ENCODE data around the gene PPCS. TPM values are rescaled to one million over a fixed set of nuclear protein-coding genes. Genes with fewer than 3 reads are reported as not detected.

The PPCS gene
- total and polyA plus RNA-seq, 2 of the 4 experiments (the other 2 are of a cell fraction): 8.2 to 18.9 TPM

DNA sequence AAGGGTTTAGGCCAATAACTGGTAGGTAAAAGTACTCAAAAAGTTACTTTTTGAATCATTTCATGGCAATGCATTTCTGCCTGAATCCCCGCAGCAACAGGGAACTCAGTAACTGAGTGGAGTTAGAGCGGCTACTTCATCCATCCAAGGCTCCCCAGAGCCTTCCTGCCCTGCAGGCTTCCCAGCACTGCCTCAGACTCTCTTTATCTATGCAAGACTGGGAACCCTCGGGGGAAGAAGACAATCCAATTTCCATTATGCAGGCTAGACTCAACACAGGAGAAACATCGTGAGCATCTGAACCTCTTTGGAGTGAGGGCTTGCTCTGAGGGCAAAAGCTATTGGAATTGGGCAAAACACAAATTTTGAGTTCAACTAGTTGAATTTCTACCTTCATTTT is 23.6 kb upstream of the PPCS start:
- Histone ChIP-seq H2BK15ac (ENCODE audit: low read depth, low read length) (no peak overlapping the region), H3K36me3 (ENCODE audit: control insufficient read depth, insufficient read depth, low read length) (no peaks in the 10 kb centered on the region), H2BK20ac (ENCODE audit: low read depth, low read length) (no peak overlapping the region), H3K4me3 (ENCODE audit: insufficient read depth, low read depth, low read length) (no peak overlapping the region), H3K27me3 (ENCODE audit: control insufficient read depth, insufficient read depth, low read length) (peaks cover 7% of the 10 kb centered on the region), H3K4me2 (ENCODE audit: low read depth, low read length) (no peak overlapping the region), H3K18ac (ENCODE audit: low read depth, low read length) (no peak overlapping the region), H2AK5ac (ENCODE audit: low read depth, low read length) (no peak overlapping the region), H2BK5ac (ENCODE audit: low read depth, low read length, poor library complexity, severe bottlenecking) (no peak overlapping the region), H3K27ac (ENCODE audit: insufficient read depth, low read length) (no peak overlapping the region), H3K4ac (ENCODE audit: low read depth, low read length) (no peak overlapping the region), H3K4me1 (ENCODE audit: control insufficient read depth, insufficient read depth, low read length) (no peaks in the 10 kb centered on the region), H3K56ac (ENCODE audit: extremely low read depth, insufficient read depth, low read length) (no peak overlapping the region), H3K9me3 (ENCODE audit: control insufficient read depth, insufficient read depth, low read length) (no peaks in the 10 kb centered on the region), H2AFZ (replicated peaks; ENCODE audit: low read length, poor library complexity) (no peak overlapping the region), H3K23ac (ENCODE audit: low read depth, low read length) (no peak overlapping the region), H2AK9ac (replicated peaks; ENCODE audit: low read depth, low read length, poor library complexity) (no peak overlapping the region), H3K9me1 (ENCODE audit: insufficient read depth, low read length) (no peaks in the 10 kb centered on the region), H2BK120ac (ENCODE audit: low read depth, low read length) (no peak overlapping the region), H4K8ac (ENCODE audit: low read depth in 2 of 2, low read length in 2 of 2) (no peak overlapping the region), H3K14ac (replicated peaks; ENCODE audit: low read depth, low read length) (no peak overlapping the region), H4K5ac (ENCODE audit: low read depth, low read length) (no peak overlapping the region), H3K9ac (ENCODE audit: low read depth, low read length) (no peak overlapping the region), H3K79me1 (ENCODE audit: low read depth in 1 of 2, low read length in 2 of 2) (no peaks in the 10 kb centered on the region), H4K91ac (ENCODE audit: insufficient read depth, low read depth, low read length) (no peak overlapping the region), H4K20me1 (ENCODE audit: insufficient read depth, low read length) (no peaks in the 10 kb centered on the region)
- intact Hi-C loops (cut with micrococcal nuclease) (no loop called here), dilution Hi-C loops (cut with HindIII; ENCODE audit: low sequenced_read_pairs, unreplicated experiment) (no loop called here), in situ Hi-C loops (cut with MboI; ENCODE audit: low sequenced_read_pairs) (no loop called here)
- 100% methylated on average over 2 of the region's 4 CpGs; no CpG with 5 or more reads in 1 of the 2 experiments for WGBS, 2 experiments (ENCODE audit: extremely low coverage in 2 of 2, insufficient read length in 1 of 2)
- ChIA-PET POLR2A (ENCODE audit: unreplicated experiment) (no interaction called here), CTCF (no interaction called here)
- TF ChIP-seq FOS (IDR thresholded peaks at IDR 0.05; ENCODE audit: low read depth, low read length) (no peak), CHD1 (IDR thresholded peaks at IDR 0.05; ENCODE audit: low read depth, low read length) (no peak), MXI1 (IDR thresholded peaks at IDR 0.05; ENCODE audit: borderline replicate concordance, low read depth, low read length) (no peak), RFX5 (IDR thresholded peaks at IDR 0.05; ENCODE audit: low read depth, low read length) (no peak), NFE2L2 (IDR thresholded peaks at IDR 0.05; ENCODE audit: low read depth, low read length) (no peak), SMC3 (IDR thresholded peaks at IDR 0.05; ENCODE audit: low read depth, low read length) (no peak), CEBPB (IDR thresholded peaks at IDR 0.05; ENCODE audit: low read depth, low read length) (no peak), RAD21 (IDR thresholded peaks at IDR 0.05; ENCODE audit: low read length) (no peak), RCOR1 (IDR thresholded peaks at IDR 0.05; ENCODE audit: insufficient replicate concordance, low read length) (no peak), BHLHE40 (IDR thresholded peaks at IDR 0.05; ENCODE audit: low read depth, low read length) (no peak), POLR2A (IDR thresholded peaks at IDR 0.05; ENCODE audit: low read depth, low read length) (no peak), MAFK (IDR thresholded peaks at IDR 0.05; ENCODE audit: low read depth, low read length) (no peak)
- TF ChIP-seq, protein P1, sequence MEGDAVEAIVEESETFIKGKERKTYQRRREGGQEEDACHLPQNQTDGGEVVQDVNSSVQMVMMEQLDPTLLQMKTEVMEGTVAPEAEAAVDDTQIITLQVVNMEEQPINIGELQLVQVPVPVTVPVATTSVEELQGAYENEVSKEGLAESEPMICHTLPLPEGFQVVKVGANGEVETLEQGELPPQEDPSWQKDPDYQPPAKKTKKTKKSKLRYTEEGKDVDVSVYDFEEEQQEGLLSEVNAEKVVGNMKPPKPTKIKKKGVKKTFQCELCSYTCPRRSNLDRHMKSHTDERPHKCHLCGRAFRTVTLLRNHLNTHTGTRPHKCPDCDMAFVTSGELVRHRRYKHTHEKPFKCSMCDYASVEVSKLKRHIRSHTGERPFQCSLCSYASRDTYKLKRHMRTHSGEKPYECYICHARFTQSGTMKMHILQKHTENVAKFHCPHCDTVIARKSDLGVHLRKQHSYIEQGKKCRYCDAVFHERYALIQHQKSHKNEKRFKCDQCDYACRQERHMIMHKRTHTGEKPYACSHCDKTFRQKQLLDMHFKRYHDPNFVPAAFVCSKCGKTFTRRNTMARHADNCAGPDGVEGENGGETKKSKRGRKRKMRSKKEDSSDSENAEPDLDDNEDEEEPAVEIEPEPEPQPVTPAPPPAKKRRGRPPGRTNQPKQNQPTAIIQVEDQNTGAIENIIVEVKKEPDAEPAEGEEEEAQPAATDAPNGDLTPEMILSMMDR (conservative IDR thresholded peaks at IDR 0.05; ENCODE audit: low read depth, low read length): no peak
- TF ChIP-seq, protein P2, sequence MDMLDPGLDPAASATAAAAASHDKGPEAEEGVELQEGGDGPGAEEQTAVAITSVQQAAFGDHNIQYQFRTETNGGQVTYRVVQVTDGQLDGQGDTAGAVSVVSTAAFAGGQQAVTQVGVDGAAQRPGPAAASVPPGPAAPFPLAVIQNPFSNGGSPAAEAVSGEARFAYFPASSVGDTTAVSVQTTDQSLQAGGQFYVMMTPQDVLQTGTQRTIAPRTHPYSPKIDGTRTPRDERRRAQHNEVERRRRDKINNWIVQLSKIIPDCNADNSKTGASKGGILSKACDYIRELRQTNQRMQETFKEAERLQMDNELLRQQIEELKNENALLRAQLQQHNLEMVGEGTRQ (IDR thresholded peaks at IDR 0.05; ENCODE audit: low read depth, low read length): no peak
- TF ChIP-seq, protein P3, sequence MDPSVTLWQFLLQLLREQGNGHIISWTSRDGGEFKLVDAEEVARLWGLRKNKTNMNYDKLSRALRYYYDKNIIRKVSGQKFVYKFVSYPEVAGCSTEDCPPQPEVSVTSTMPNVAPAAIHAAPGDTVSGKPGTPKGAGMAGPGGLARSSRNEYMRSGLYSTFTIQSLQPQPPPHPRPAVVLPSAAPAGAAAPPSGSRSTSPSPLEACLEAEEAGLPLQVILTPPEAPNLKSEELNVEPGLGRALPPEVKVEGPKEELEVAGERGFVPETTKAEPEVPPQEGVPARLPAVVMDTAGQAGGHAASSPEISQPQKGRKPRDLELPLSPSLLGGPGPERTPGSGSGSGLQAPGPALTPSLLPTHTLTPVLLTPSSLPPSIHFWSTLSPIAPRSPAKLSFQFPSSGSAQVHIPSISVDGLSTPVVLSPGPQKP (IDR thresholded peaks at IDR 0.05; ENCODE audit: borderline replicate concordance, low read depth, low read length): no peak
- ATAC-seq (ENCODE audit: low read depth) (no peak), DNase-seq (no peak)
- no TSS peak for BruUV-seq (replicated peaks)

Data from IMR-90 (cell line).